DOHH2 (cell line): Measurements from ENCODE around the gene MID1.

Experiments
- EZH2phosphoT487 ChIP-seq: fragments of 200-600 bp; sonication (generic); IDR thresholded peaks from 2 replicates; pipeline ENCODE4 v1.6.1; 2017; ENCODE audit warnings: borderline replicate concordance, mild to moderate bottlenecking, antibody characterized with exemption, low read length, moderate library complexity, mixed read lengths
- TF ChIP-seq, protein P1 (sequence below): fragments of 200-600 bp; sonication (generic); IDR thresholded peaks from one replicate; pipeline ENCODE4 v1.5.1; 2014; ENCODE audit warnings: antibody characterized with exemption, mild to moderate bottlenecking, low read depth, low read length; ENCODE audit not compliant: poor library complexity, severe bottlenecking

DNA sequence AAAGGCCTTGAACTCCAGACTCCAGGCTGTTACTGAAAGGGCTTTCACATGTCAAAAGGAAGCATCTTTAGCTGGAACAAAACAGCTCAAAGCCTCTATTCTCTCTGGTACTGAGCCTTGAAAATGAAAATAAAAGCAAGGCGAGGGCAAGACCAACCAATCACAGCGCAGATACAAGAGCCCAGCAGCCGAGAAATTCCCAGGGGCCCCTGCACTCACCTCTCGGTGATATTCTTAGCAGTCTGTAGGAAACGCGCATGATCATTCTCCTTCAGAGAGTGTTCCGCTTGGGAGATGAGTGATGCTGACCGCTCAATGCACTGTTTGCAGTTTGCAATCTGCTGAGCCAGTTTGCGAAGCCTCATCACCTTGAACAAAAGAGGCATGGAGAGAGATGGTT is 138.1 kb downstream of the MID1 start:
- TF ChIP-seq, protein P1, sequence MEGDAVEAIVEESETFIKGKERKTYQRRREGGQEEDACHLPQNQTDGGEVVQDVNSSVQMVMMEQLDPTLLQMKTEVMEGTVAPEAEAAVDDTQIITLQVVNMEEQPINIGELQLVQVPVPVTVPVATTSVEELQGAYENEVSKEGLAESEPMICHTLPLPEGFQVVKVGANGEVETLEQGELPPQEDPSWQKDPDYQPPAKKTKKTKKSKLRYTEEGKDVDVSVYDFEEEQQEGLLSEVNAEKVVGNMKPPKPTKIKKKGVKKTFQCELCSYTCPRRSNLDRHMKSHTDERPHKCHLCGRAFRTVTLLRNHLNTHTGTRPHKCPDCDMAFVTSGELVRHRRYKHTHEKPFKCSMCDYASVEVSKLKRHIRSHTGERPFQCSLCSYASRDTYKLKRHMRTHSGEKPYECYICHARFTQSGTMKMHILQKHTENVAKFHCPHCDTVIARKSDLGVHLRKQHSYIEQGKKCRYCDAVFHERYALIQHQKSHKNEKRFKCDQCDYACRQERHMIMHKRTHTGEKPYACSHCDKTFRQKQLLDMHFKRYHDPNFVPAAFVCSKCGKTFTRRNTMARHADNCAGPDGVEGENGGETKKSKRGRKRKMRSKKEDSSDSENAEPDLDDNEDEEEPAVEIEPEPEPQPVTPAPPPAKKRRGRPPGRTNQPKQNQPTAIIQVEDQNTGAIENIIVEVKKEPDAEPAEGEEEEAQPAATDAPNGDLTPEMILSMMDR, result no peak
- TF ChIP-seq EZH2phosphoT487, result no peak
